HTERT RPE-1 (cell line): ENCODE results near the gene SLC1A3.

ENCODE experiments used
- in situ Hi-C: fragments of 300-500 bp; cut with MboI; formaldehyde crosslinking; loops from 4 replicates; pipeline ENCODE4 v1.14.3; 2020; ENCODE audit warnings: low sequenced_read_pairs

Gene SLC1A3

DNA sequence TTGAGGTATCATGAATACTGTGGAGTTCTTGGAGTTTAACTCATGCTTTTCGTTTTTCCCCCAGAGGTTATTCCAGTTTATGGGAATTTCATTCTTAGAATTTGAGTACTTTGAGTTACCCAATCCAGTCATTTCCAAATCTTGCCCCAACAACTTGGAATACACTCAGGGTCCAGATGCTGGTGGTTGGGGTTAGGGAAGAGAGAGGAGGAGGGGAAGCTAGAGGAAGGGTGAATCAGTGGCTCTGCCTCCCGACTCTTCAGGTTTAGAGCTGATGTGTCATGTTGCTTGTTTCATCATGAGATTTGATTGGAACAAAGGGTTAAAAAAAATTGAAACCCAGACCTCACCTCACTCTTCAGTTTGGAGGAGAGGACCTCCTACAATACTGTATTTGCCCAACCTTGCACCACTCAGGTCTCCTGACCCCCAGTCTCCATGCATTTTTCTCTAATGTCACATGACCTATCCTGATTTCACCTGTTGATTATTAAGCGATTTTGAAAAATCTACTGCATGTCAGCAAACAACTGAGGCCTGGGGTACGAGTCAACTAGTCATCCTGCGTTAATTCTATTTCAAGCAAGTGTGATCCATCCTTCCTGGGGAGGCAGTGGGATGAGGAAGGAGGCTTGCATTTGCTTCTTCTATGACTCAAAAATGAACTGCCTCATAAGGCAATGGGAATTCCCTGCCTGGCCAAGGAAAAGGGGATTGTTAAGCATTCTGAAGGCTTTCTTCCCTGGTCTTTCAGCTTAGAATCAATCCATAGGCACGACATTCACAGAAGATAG, 6.2 kb upstream of the SLC1A3 start:
- in situ Hi-C loops, result no loop called here

DNA sequence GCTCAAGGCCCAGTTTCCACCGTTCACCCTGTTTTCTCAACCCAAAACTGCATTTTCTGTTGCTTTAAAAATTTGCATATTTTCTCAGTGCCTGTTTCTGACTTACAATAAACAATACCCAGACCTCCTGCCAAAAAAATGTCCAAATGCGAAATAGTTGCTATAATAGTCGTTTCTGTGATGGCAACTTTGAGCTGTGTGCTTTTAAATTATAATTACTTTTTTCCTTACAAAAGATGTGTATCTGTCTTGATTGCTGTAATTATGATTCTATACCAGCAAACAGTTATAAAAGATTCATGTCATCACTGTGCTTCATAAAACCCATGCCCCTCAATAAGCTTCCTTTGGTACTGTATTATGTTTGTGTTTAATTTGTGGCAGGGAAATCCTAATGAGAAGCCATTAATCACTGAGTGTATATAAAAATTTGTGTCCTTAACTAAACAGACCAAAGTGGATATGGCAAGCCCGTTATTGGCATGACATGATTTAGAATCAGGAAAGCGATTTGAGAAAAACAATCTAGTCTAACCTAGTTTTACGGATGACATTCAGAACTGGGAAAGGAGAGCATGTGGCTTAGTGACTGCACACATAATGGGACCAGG, 5.4 kb upstream of the SLC1A3 start:
- in situ Hi-C loops, result no loop called here

DNA sequence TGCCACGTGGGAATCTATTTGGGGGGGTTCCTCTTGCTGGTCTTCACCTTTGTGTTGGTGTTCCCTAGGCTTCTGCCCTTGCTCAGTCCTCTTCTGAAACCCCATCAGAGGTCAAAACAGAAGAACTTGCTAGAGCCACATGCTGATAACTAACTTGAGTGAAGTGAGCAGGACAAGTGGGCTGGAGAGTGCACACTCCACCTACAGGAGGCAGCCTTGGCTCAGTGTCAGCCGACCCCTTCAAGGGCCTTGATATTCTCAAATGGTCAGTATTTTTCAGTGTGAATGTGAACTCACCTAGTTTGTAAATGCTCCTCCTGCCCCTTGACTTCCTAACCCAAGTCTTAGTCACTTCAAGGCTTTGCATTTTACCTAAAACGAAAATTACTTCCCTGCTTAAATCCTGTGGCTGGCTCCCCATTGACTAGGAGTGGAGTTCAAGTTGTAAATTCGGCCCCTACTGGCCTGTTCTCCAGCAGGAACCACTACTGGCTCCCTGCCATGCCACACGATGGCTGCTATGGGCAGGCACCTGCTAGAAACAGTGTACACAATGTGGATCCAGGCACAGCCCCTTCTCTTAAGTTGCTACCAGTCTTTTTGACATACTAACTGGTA, 3.6 kb upstream of the SLC1A3 start:
- in situ Hi-C loops, result no loop called here

DNA sequence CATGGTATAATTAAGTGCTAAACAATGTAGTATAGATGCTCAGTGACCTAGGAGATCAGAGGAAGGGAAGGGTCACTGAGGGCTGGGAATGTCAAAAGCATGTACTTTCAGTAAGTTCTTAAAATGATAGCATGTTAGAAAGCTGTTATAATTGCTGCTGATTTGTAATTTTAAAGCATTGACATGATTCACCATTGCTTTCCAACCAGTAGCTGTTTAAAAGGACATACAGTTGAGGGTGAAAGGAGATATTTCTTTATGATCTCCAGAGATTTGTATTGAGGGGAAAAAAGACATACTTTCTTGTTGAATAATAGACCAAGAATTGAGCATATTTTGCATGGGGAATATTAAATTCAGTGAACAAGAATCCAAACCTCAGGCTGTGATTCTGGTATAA, 1.2 kb upstream of the SLC1A3 start:
- in situ Hi-C loops, result no loop called here

DNA sequence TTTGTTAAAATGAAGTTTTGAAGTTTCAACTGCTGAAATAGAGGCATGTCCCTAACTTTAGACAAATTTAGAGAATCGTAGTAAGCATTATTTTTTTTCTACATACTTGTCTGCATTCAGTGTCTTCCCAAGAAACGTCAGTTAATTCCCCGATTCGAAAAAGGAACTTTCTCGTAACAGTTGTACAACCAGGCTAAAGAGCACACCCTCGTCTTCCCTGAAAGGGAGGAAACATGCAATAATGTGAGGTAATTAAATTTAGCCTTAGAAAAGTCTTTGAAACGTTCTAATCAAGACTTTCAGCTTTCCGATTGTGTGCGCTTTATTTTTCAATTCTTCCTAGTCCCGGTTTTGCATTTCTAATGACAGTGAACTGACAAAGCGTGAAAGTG, 374 bp upstream of the SLC1A3 start:
- in situ Hi-C loops, result no loop called here

DNA sequence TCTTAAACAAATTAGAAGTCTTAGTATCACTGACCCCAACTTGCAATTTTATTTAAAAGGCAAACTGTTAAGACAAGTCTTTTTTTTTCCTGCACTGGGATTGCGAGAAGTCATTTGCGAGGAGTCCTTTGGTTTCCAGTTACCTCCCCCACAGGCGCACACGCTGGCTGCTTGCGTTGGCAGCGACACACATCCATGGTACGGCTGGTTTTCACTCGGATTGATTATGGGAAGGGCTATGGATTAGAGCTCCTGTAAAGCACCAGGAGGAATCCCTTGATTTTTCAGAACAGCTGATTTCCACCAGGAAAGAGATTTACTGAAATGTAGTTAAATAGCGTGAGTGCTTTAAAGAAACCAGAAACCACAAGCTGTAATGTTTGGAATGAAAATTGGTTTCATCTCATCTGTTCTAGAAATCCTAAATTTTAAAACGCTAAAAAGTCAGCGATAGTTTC, 737 bp downstream of the SLC1A3 start:
- in situ Hi-C loops, result no loop called here

DNA sequence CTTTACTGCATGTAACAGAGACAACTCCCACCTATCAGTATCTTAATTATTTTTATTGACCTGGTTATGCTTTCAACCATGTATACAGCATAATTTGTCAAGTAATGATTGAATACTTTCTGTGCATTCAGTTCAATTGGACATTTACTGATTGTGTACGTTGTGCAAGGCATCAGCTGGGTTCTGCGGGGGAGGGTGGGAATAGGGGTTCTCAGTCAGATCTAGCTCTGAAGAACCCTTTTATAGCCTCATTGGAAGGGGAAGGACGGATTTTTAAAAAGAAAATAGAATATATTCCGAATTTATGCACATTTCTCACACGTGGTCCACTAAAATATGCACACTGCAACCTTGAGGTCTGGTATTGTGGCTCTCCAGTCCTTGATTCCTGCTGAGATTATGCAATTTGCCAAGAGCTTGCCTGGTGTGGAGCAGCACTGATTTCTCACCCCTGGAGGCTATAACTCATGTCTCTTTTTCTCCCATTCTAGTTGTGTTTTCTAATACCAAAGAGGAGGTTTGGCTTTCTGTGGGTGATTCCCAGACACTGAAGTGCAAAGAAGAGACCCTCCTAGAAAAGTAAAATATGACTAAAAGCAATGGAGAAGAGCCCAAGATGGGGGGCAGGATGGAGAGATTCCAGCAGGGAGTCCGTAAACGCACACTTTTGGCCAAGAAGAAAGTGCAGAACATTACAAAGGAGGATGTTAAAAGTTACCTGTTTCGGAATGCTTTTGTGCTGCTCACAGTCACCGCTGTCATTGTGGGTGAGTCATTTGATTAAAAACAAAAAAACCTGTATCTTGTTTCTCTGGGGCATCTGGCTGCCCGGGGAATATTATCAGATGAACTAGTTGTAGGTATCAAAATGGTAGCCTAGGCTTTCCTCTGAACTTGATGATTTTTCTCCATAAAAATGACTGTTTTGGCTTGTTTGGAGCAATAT, 1.7 kb downstream of the SLC1A3 start:
- in situ Hi-C loops, result no loop called here

DNA sequence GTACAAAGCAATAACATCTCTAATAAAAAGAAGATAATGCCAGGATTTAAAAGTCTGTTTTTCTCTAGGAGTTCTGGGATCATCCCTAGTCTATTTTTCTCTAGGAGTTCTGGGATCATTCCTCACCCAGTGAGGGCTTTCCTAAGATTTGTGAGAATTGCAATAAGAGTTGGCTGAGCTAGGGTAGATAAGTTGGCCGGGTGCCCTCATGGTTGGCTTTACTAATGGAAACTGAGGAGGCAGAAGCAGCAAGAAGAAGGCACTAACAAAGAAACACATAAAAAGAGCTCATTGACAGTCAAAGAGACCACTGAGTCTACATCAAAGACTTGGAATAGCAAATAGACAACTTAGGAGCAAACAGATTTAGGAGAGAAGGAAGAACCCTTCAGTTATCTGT, 4.2 kb downstream of the SLC1A3 start:
- in situ Hi-C loops, result no loop called here

DNA sequence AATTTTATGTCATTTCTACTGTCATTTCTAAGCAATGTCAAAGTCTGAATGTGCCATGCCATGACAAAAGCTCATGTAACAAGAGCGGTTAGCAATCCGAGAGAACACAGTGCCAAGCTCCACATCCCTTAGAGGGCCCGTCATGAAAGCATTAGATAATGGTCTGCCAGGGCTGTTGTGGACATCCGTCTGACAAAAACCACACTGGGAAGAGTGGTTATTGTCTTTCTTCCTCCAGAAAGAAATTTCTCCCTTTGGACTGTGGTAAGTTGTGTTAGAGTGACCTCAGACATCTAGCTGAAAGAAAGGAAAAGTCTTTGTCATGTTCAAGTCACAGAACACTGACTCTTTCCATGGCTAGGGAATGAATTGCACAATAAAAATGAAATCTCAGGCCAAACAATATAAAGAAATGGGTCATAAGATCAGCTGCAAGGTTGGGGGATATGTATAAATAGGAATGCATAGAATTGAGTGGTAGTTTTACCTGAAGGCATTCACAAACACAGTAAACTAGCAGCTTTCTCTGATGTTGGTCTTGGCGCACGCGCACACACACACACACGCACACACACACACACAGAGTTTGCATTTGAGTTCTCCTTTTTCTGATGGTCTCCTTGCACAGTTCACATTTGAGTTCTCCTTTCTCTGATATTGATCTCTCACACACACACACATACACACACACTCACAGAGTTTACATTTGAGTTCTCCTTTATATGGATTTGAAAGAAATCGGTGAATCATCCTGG, 5.3 kb downstream of the SLC1A3 start:
- in situ Hi-C loops, result no loop called here

DNA sequence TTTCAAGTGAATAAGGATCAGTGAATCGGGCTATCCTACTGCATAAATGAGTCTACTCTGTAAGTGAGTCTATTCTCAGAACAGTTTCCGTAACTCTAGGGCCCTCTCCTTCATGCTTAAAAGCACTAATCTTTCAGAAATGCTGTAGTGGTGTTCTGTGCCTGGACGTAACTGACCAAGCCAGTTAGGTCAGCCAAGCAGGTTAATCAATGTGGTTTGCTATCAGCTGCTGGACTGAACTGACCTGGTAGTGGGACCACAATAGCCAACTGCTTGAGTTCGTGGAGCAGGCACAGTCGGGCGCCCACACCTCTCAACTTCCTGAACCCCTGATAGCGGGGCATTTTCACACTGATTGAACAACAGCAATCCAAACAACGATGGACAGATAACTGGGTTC, 6.8 kb downstream of the SLC1A3 start:
- in situ Hi-C loops, result no loop called here

DNA sequence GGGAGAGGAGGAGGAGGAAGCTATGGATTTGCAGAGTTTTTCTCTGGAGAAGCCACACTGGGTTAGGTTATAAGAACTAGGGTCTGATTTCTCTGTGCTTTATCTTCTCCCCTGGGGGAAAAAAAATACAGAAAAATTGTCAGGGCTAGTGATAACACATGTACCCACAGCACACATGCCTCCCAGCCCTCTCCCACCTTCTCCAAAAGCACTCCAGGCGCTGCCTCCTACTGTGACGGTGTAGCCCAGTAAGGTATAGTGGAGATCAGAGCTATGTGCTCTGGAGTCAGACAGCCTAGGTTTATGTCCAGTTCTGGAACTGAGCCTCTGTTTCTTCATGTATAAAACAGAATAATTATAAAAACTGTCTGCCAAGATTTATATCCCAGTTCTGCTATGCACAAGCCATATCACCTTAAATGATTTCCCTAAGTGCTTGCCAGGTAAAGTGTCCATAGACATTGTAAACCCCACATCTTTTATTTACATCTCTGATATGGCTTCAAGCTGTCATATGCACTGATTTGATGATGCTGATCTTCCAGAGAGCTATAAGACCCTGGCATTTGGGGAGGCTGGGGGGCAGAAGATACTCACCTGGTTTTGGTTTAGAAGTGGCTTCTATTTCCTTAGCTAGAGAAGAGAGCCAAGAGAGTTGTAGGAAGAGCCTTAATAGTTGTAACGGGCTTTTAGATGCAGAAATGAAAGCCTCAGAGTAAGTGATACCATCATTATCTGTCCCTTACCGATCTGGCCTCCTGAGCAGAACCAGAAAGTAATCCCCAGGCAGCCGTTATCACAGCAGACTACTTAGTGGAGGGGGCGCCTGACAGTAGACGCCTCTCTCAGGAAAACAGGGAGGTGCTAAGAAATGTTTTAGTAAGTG, 7.6 kb downstream of the SLC1A3 start:
- in situ Hi-C loops, result no loop called here

DNA sequence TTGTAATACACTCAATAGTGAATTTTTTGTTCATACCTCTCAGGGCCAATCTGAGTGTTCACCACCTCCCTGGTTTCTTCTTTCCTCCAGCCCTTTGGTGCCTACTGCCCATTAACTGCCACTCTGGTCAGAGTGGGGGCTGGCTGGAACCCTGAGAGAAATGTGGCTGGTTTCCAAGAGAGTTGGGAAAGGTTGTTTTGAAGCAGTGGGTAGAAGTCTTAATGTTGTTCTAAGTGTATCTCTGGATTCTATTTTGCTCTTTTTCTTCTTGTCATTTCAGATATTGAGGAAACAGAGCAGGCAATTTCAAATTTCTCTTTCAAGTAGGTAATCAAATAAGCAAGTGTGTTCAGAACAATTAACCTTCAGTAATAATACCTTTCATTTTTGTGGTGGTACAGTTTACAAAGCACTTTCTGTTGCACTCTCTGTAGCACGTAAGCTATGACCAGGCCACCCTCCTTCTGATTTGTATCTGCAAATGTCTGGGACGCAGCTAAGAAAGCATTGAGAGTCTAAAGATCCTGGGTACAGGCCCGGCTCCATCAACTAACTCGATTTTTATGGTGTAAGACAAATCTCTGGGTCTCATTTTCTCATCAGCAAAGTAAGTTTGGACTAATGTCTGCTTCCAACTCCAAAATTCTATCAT, 8.4 kb downstream of the SLC1A3 start:
- in situ Hi-C loops, result no loop called here

DNA sequence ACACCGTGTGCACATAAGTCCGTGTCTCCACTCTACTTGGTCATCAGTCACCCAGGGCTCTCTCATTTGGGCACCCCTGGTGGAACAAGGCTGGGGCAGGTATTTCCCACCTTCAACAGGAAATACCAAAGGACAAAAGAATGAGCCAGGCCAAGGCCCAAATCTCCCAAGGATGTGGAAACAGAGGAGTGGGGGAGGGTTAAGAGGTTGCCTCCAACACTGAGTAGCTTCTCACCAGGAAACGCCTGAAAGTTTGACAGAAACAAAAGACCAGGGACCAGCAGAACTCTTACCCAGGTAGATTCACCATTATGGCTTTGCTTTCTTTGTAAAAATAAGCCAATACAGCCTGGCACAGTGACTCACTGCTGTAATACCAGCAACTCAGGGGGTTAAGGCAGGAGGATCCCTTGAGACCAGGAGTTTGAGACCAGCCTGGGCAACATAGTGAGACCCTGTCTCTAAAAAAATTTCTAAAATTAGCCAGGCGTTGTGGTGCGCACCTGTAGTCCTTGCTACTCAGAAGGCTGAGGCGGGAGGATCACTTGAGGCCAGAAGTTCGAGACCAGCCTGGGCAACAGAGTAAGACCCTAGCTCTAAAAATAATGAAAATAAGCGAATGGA, 12.7 kb downstream of the SLC1A3 start:
- in situ Hi-C loops, result no loop called here

DNA sequence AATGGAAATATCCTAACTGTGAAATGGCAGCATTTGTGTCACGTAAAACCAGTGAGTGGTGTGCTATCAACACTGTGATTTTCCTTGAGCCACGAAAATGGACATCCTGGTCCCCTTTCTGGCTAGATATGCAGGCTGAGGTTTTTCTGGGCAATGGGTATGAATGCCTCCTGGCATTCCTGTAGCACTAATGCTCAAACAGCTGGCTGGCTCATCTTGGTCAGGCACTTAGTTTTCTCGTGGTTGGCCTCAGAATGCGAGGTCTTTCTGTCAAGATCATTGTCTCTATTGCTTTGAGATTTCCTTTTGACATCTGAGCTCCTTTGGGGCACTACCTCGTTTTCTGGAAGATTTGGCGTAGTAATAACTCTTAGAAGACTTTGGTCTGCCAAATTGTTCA, 15.6 kb downstream of the SLC1A3 start:
- in situ Hi-C loops, result no loop called here

DNA sequence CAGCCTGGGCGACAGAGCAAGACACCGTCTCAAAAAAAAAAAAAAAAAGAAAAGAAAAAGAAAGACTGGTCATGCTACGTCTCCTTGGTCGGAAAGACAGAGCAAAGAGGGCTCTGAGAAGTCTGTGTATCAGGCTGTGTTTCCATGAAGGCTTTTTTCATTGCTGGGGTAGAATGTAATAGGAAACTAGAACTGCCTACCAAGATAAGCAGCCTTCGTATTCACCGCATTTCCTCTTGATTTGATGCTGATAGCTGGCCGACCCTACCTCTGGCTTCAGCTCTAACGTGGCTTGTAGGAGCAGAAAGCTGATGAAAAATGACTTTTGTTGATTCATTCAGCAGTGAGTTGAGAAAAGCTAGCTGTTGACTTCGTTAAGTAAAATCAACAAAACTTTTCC, 17.4 kb downstream of the SLC1A3 start:
- in situ Hi-C loops, result no loop called here

DNA sequence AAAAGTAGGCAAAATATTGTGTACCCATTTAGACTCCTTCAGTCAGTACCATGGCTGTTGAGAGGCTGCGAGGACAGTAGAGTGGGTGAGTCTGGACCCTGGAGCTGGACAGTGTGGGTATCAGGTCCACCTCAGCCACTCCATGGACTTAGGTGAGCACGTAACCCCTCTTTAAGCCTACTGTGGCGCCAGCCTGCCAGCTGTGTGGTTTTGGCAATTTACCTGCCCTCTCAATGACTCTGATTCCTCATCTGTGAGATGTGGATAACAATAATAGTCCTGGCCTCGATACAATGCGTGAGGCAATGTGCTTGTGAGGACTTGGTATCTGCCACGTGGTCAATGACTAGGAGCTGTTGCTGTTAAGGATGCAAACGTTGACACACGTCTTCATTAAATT, 17.9 kb downstream of the SLC1A3 start:
- in situ Hi-C loops, result no loop called here

DNA sequence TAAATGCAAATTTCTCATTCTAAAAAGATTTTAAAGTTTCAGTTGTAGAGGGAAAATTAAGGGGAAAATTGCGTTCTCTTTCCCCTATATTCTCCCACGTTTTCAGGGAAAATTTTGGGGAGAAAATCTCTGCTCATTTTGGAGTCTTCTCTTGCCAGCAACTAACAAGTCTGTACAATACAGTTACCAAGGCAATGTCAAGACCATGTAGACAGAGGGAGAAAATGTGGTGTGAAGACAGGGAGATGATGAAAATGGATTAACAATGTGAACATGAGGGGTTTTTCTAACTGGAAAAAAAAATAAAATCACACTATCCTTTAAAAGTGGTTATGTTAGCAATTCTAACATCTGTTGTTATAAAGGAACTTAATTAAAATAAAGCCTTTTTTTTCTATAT, 22.3 kb downstream of the SLC1A3 start:
- in situ Hi-C loops, result no loop called here

DNA sequence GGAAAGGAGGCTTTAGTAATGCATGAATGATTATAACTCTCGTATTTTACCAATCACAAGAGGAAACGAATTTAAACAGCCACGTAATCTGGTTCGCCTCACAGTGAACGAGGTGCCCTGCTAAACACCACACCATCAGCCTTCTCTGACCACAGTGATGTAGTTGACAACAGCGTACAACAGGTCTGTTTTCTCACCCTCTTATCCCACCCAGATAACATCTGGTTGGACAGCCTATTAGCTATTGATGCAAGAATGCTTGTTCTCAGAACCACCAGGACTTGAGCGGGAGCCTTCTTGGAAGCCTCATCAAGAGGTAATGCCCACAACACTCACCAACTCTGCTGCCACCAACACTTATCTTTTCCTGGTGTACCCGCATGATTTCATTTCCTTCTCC, 23.3 kb downstream of the SLC1A3 start:
- in situ Hi-C loops, result no loop called here
